ENCODE measurements around the gene SLC2A9.

DNA sequence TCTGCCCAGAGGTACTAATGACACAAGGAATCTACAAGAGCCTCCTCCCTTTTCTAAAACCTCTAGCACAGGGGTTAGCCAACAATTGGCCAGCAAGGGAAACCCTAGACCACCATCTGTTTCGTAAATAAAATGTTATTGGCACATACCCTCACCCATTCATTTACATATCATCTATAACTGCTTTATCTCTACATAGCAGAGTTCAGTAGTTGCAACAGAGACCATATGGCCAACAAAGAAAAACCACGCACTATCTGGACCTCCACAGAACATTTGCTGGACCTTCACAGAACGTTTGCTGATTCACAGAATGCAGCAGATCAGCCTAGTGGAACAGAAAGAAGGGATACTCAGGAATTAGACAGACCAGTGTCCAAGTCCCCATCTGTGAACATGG is 9.4 kb downstream of the SLC2A9 start:
- TF ChIP-seq HNRNPUL1 (IDR thresholded peaks at IDR 0.05; ENCODE audit: low read depth, low read length), result no peak
- no peak for TF ChIP-seq EEA1 (CRISPR knock-in tag; IDR thresholded peaks at IDR 0.05; ENCODE audit: borderline replicate concordance)
- no peak for TF ChIP-seq CHD4 (IDR thresholded peaks at IDR 0.05; ENCODE audit: borderline replicate concordance, low read length)
- TF ChIP-seq, protein P1, sequence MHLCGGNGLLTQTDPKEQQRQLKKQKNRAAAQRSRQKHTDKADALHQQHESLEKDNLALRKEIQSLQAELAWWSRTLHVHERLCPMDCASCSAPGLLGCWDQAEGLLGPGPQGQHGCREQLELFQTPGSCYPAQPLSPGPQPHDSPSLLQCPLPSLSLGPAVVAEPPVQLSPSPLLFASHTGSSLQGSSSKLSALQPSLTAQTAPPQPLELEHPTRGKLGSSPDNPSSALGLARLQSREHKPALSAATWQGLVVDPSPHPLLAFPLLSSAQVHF (CRISPR knock-in tag; IDR thresholded peaks at IDR 0.05), result no peak
- no peak for TF ChIP-seq RORA (CRISPR knock-in tag; IDR thresholded peaks at IDR 0.05)
- no peak for TF ChIP-seq ZNF274 (CRISPR knock-in tag; IDR thresholded peaks at IDR 0.05)
- TF ChIP-seq HNRNPH1 (optimal IDR thresholded peaks at IDR 0.05; ENCODE audit: low read depth, low read length), result no peak
- TF ChIP-seq ZNF354B (CRISPR knock-in tag; IDR thresholded peaks at IDR 0.05), result no peak

Measured in HepG2 (cell line).